ENCODE data around the gene OAS2. TPM values are rescaled to one million over a fixed set of nuclear protein-coding genes. Genes with fewer than 3 reads are reported as not detected.

The OAS2 gene
- total and polyA plus RNA-seq, 8 donors, result 8.5 to 25.1 (median 11.8) TPM; not detected in 1

DNA sequence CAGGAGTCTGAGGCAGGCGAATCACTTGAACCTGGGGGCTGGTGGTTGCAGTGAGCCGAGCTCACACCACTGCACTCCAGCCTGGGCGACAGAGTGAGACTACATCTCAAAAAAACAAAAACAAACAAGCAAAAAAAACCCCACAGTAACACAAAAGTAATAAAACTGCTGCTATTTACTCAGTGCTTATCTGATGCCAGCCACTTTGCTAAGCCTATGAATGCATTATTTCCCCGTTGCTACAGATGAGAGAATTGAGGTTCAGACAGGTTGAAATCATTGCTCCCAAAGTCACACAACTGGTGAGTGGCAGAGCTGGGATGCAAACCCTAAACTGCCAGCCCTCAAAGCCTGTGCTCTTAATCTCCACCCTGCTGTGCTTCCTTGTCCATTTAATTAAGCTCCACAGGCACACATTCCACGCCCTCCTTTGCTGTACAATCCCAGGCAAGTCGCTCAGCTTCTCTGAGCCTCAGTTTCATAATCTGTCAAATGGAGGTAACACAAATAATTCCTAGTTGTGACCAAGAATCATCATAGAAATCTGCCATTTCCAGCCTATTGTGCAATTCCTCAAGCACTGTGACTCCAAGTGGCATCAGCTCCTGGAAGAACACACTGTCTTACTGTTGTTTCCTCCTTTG is 45.7 kb upstream of the OAS2 start:
- Histone ChIP-seq H3K27ac (no peak overlapping the region), H3K27me3 (no peaks in the 10 kb centered on the region), H3K4me1 (peaks cover 0 to 9% (median 4%) of the 10 kb centered on the region in 4 donors), H3K9me3 (no peaks in the 10 kb centered on the region), H3K36me3 (peaks cover 0 to 3% (median 0%) of the 10 kb centered on the region in 4 donors), H3K4me3 (no peak overlapping the region)
- TF ChIP-seq, protein P1, sequence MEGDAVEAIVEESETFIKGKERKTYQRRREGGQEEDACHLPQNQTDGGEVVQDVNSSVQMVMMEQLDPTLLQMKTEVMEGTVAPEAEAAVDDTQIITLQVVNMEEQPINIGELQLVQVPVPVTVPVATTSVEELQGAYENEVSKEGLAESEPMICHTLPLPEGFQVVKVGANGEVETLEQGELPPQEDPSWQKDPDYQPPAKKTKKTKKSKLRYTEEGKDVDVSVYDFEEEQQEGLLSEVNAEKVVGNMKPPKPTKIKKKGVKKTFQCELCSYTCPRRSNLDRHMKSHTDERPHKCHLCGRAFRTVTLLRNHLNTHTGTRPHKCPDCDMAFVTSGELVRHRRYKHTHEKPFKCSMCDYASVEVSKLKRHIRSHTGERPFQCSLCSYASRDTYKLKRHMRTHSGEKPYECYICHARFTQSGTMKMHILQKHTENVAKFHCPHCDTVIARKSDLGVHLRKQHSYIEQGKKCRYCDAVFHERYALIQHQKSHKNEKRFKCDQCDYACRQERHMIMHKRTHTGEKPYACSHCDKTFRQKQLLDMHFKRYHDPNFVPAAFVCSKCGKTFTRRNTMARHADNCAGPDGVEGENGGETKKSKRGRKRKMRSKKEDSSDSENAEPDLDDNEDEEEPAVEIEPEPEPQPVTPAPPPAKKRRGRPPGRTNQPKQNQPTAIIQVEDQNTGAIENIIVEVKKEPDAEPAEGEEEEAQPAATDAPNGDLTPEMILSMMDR (IDR thresholded peaks at IDR 0.05), result no peak
- TF ChIP-seq EP300 (IDR thresholded peaks at IDR 0.05), result no peak
- TF ChIP-seq POLR2A (IDR thresholded peaks at IDR 0.05), result no peak
- no peak for TF ChIP-seq POLR2AphosphoS5 (IDR thresholded peaks at IDR 0.05)
- 27 to 54% (median 41%) methylated on average over 6 of the region's 6 CpGs for WGBS, 5 donors
- no peak for DNase-seq
- intact Hi-C loops (cut with DNase I; ENCODE audit: low total_unique reads), result no loop called here

DNA sequence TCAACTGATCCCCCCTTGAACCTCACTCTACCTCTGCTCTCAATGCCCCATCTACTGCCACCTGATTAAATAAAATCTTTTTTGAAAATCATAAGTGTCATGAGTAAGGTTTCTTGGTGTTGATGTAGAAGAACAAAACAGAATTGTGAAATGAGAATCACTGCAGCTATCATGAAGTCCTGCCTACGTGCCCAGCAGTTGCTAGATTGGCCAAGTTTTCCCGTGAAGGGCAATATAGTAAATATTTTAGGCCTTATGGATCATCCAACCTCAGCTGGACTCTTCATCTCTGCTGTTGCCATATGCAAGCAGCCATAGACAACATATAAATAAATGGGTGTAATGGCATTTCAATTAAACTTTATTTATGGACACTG is 45.2 kb upstream of the OAS2 start:
- Histone ChIP-seq H3K9me3 (no peaks in the 10 kb centered on the region), H3K4me3 (no peak overlapping the region), H3K36me3 (no peaks in the 10 kb centered on the region), H3K27ac (no peak overlapping the region), H3K4me1 (peaks cover 0 to 9% (median 4%) of the 10 kb centered on the region in 4 donors), H3K27me3 (no peaks in the 10 kb centered on the region)
- DNase-seq, result no peak
- 63 to 77% (median 74%) methylated on average over 2 of the region's 2 CpGs for WGBS, 5 donors
- intact Hi-C loops (cut with DNase I; ENCODE audit: low total_unique reads), result no loop called here
- TF ChIP-seq, protein P1 (IDR thresholded peaks at IDR 0.05), result no peak
- TF ChIP-seq POLR2AphosphoS5 (IDR thresholded peaks at IDR 0.05) (no peak), EP300 (IDR thresholded peaks at IDR 0.05) (no peak), POLR2A (IDR thresholded peaks at IDR 0.05) (no peak)

DNA sequence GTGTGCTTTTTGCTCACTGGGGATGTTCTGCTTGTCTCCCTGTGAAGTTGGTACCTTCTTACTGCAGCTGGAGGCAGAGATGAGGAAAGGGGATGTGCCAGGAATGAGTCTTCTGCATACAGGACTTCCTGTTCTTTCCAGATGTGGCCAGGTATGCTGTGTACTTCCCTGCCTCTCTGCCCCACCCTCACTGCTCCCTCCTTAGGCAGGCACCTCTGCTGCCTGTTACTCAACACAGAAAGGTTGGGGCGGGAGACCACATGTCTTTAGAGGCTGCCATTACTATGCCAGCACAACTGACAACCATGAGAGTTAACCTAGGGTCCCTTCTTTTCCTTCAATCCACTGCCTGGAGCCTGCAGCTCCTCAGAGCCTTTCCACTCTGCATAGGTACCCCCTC is 42.1 kb upstream of the OAS2 start:
- intact Hi-C loops (cut with DNase I; ENCODE audit: low total_unique reads), result no loop called here
- Histone ChIP-seq H3K4me3 (no peak overlapping the region), H3K4me1 (peaks cover 8 to 29% (median 26%) of the 10 kb centered on the region in 4 donors), H3K36me3 (no peaks in the 10 kb centered on the region), H3K27ac (peak overlapping the region in 1 of 5 donors; percentile 92), H3K27me3 (no peaks in the 10 kb centered on the region), H3K9me3 (no peaks in the 10 kb centered on the region)
- DNase-seq, result no peak
- TF ChIP-seq POLR2A (IDR thresholded peaks at IDR 0.05), result no peak
- TF ChIP-seq, protein P1 (IDR thresholded peaks at IDR 0.05), result no peak
- no peak for TF ChIP-seq POLR2AphosphoS5 (IDR thresholded peaks at IDR 0.05)
- TF ChIP-seq EP300 (IDR thresholded peaks at IDR 0.05), result no peak
- 72 to 82% (median 73%) methylated on average over 1 of the region's 1 CpG for WGBS, 5 donors

DNA sequence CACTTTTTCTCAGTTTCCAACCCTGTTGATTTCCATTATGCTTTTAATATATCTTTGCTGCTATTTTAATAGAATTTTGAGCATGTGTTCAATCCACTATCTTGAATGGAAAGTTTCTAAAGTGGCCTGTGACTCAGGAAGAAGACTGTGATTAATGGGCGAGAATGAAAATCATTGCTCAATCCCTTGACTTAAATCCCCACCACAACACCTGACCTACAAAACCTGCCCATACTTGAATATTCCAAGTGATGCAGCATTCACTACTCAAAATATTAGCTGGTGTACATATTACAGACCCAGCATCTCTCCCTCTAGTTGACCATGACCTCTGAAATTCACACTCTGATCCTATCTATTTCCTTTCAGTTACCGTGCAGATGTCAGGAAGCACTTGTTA is 41.4 kb upstream of the OAS2 start:
- WGBS, 5 donors, result 30 to 59% (median 45%) methylated on average over 2 of the region's 2 CpGs
- Histone ChIP-seq H3K27ac (peak overlapping the region in 4 of 5 donors; percentile 66 to 92 (median 86)), H3K27me3 (no peaks in the 10 kb centered on the region), H3K4me3 (no peak overlapping the region), H3K4me1 (peaks cover 8 to 29% (median 26%) of the 10 kb centered on the region in 4 donors), H3K36me3 (peaks cover 0 to 6% (median 2%) of the 10 kb centered on the region in 4 donors), H3K9me3 (no peaks in the 10 kb centered on the region)
- DNase-seq, result no peak
- intact Hi-C loops (cut with DNase I; ENCODE audit: low total_unique reads), result no loop called here
- TF ChIP-seq POLR2AphosphoS5 (IDR thresholded peaks at IDR 0.05) (no peak), EP300 (IDR thresholded peaks at IDR 0.05) (no peak), POLR2A (IDR thresholded peaks at IDR 0.05) (no peak)
- TF ChIP-seq, protein P1 (IDR thresholded peaks at IDR 0.05), result no peak

Data from stomach (tissue), 9 donors.